Left cardiac atrium (tissue), 4 donors: ENCODE results near the gene TBX19. TPM values are rescaled to one million over a fixed set of nuclear protein-coding genes. Genes with fewer than 3 reads are reported as not detected.
A peak's percentile ranks its signal among the peaks of the same experiment; 100 is the strongest.

Experiments
- ATAC-seq, 2 donors: fragments of 200-7000 bp; cut with Tn5 transposase; one replicate each; pipeline ENCODE4 v1.9.1; 2020; ENCODE audit warnings: mild to moderate bottlenecking in 2 of 2, moderate library complexity in 2 of 2
- DNase-seq: peaks from one replicate; pipeline ENCODE4 v3.0.0-alpha.2; 2020
- intact Hi-C, 2 donors: fragments of 100-400 bp; cut with DNase I; formaldehyde crosslinking; loops; one replicate each; pipeline versions ENCODE4 v1.14.1 to v1.15.1; 2022 to 2023
- total RNA-seq, 2 donors: library from RNA; stranded (reverse); fragmentation: NEBNext Ultra II Directional; extraction: Animal tissue kit (Norgen Biotek cat#: 25700); gene quantifications; one replicate each; pipeline ENCODE4 v1.2.1, GENCODE V29; 2021
- donor health status: DM: no; HTN: yes; CAD: no.
- donor health status: DM: no; HTN: yes; CAD: no; lungs with severe emphysema.
- donor health status: DM: yes; HTN: yes; CAD: no.
- donor health status: Dilated cardiomyopathy.

Gene TBX19
- total RNA-seq, 2 donors from 2014 or later, result 0.84 to 0.88 TPM

GRCh38 chr1:168271636-168272035 lies 9.0 kb upstream of the TBX19 start:
- ATAC-seq (no peak), DNase-seq (no peak)
- intact Hi-C loops, result no loop called here

GRCh38 chr1:168273575-168273974 lies 7.1 kb upstream of the TBX19 start:
- no peak for ATAC-seq
- intact Hi-C loops, result no loop called here
- DNase-seq, result no peak

GRCh38 chr1:168279253-168279652 lies 1.4 kb upstream of the TBX19 start:
- no peak for ATAC-seq
- no peak for DNase-seq
- intact Hi-C loops, result no loop called here

- DNase-seq (no peak), ATAC-seq (no peak)
- intact Hi-C loops, result no loop called here
Measured at GRCh38 chr1:168281603-168282325, 1.1 kb downstream of the TBX19 start.

GRCh38 chr1:168285521-168285790 lies 4.8 kb downstream of the TBX19 start:
- DNase-seq, result no peak
- no peak for ATAC-seq
- intact Hi-C loops, result no loop called here

GRCh38 chr1:168285971-168286927 lies 5.6 kb downstream of the TBX19 start:
- DNase-seq (no peak), ATAC-seq (no peak)
- intact Hi-C loops, result no loop called here

- DNase-seq, result no peak
- ATAC-seq, result no peak
- intact Hi-C loops, result no loop called here
Measured at GRCh38 chr1:168287237-168287664, 6.6 kb downstream of the TBX19 start.

GRCh38 chr1:168288311-168289052 lies 7.8 kb downstream of the TBX19 start:
- ATAC-seq, result peak in 1 of 2 donors; percentile 62
- DNase-seq, result no peak
- intact Hi-C loops, result no loop called here

GRCh38 chr1:168291222-168291837 lies 10.7 kb downstream of the TBX19 start:
- no peak for ATAC-seq
- intact Hi-C loops, result no loop called here

GRCh38 chr1:168293356-168293755 lies 12.7 kb downstream of the TBX19 start:
- intact Hi-C loops, result no loop called here
- DNase-seq (no peak), ATAC-seq (no peak)

More at GRCh38 chr1:168291222-168291837, 10.7 kb downstream of the TBX19 start:
- DNase-seq, result no peak

- ATAC-seq, result no peak
- DNase-seq, result no peak
- intact Hi-C loops, result no loop called here
Measured at GRCh38 chr1:168295411-168296114, 14.9 kb downstream of the TBX19 start.

- ATAC-seq, result no peak
- intact Hi-C loops, result no loop called here
- no peak for DNase-seq
Measured at GRCh38 chr1:168297019-168297730, 16.5 kb downstream of the TBX19 start.

GRCh38 chr1:168298446-168298845 lies 17.8 kb downstream of the TBX19 start:
- intact Hi-C loops, result no loop called here
- DNase-seq (no peak), ATAC-seq (no peak)

- ATAC-seq (no peak), DNase-seq (no peak)
- intact Hi-C loops, result no loop called here
Measured at GRCh38 chr1:168300626-168301025, 19.9 kb downstream of the TBX19 start.

GRCh38 chr1:168301664-168302320 lies 21.1 kb downstream of the TBX19 start:
- no peak for DNase-seq
- ATAC-seq, result no peak
- intact Hi-C loops, result no loop called here

GRCh38 chr1:168303716-168304540 lies 23.3 kb downstream of the TBX19 start:
- ATAC-seq (no peak), DNase-seq (no peak)
- intact Hi-C loops, result no loop called here

GRCh38 chr1:168304865-168305264 lies 24.2 kb downstream of the TBX19 start:
- intact Hi-C loops, result no loop called here
- ATAC-seq (no peak), DNase-seq (no peak)
